ENCODE measurements around the gene OR7C1. TPM values are rescaled to one million over a fixed set of nuclear protein-coding genes. Genes with fewer than 3 reads are reported as not detected.
"Not testable (repeated sequence)": the region's sequence is repeated elsewhere in the genome, so short reads cannot be mapped to it uniquely, and the experiment has no call there.

The OR7C1 gene
- total RNA-seq, 2 donors from 2014 or later: 3.2 to 5.1 TPM

GRCh38 chr19:14768001-14768400 lies 67.0 kb downstream of the OR7C1 start:
- Histone ChIP-seq H3K4me3 (no peak overlapping the region), H3K4me1 (replicated peaks) (no peaks in the 10 kb centered on the region), H3K9me3 (no peaks in the 10 kb centered on the region), H3K27ac (no peak overlapping the region), H3K36me3 (no peaks in the 10 kb centered on the region), H3K27me3 (replicated peaks; ENCODE audit: insufficient read depth) (no peaks in the 10 kb centered on the region)
- intact Hi-C loops (cut with DNase I): loop anchor here (10.0 kb wide), 1 partner anchor 373 kb away; no protein-coding TSS in a partner anchor
- DNase-seq (ENCODE audit: low spot score): no peak
- WGBS: 93% methylated on average over 2 of the region's 2 CpGs
- TF ChIP-seq POLR2A (IDR thresholded peaks at IDR 0.05) (no peak), CTCF (IDR thresholded peaks at IDR 0.05) (no peak), POLR2AphosphoS5 (IDR thresholded peaks at IDR 0.05) (no peak)

GRCh38 chr19:14767466-14767971 lies 67.5 kb downstream of the OR7C1 start:
- Histone ChIP-seq H3K27ac (no peak overlapping the region), H3K27me3 (replicated peaks; ENCODE audit: insufficient read depth) (no peaks in the 10 kb centered on the region), H3K4me1 (replicated peaks) (no peaks in the 10 kb centered on the region), H3K9me3 (no peaks in the 10 kb centered on the region), H3K4me3 (no peak overlapping the region), H3K36me3 (no peaks in the 10 kb centered on the region)
- no peak for DNase-seq (ENCODE audit: low spot score)
- intact Hi-C loops (cut with DNase I): loop anchor here (10.0 kb wide), 1 partner anchor 373 kb away; no protein-coding TSS in a partner anchor
- TF ChIP-seq POLR2AphosphoS5 (IDR thresholded peaks at IDR 0.05): no peak
- no peak for TF ChIP-seq POLR2A (IDR thresholded peaks at IDR 0.05)
- TF ChIP-seq CTCF (IDR thresholded peaks at IDR 0.05): no peak
- 94% methylated on average over 2 of the region's 2 CpGs for WGBS

- not testable (repeated sequence) for H3K4me1 ChIP-seq (replicated peaks); H3K27me3 ChIP-seq (replicated peaks; ENCODE audit: insufficient read depth); H3K4me3 ChIP-seq; H3K27ac ChIP-seq; H3K36me3 ChIP-seq; H3K9me3 ChIP-seq; DNase-seq (ENCODE audit: low spot score)
- intact Hi-C loops (cut with DNase I): loop anchor here (10.0 kb wide), 1 partner anchor 371 kb away; no protein-coding TSS in a partner anchor
- whole genome bisulfite sequencing: 84% methylated on average over 14 of the region's 15 CpGs
Measured at GRCh38 chr19:14765841-14766240, 69.1 kb downstream of the OR7C1 start.

- intact Hi-C loops (cut with DNase I): loop anchor here (10.0 kb wide), 1 partner anchor 371 kb away; no protein-coding TSS in a partner anchor
- not testable (repeated sequence) for H3K36me3 ChIP-seq; H3K27ac ChIP-seq; H3K4me3 ChIP-seq; H3K4me1 ChIP-seq (replicated peaks); DNase-seq (ENCODE audit: low spot score); H3K27me3 ChIP-seq (replicated peaks; ENCODE audit: insufficient read depth); H3K9me3 ChIP-seq
- WGBS: 87% methylated on average over 16 of the region's 18 CpGs
Measured at GRCh38 chr19:14765403-14765802, 69.6 kb downstream of the OR7C1 start.

- WGBS: 93% methylated on average over 9 of the region's 9 CpGs
- H3K4me1 ChIP-seq (replicated peaks): no peaks in the 10 kb centered on the region
- H3K4me3 ChIP-seq: no peak overlapping the region
- H3K36me3 ChIP-seq: no peaks in the 10 kb centered on the region
- intact Hi-C loops (cut with DNase I): loop anchor here (10.0 kb wide), 1 partner anchor 370 kb away; no protein-coding TSS in a partner anchor
- H3K9me3 ChIP-seq: no peaks in the 10 kb centered on the region
- TF ChIP-seq CTCF (IDR thresholded peaks at IDR 0.05) (no peak), POLR2AphosphoS5 (IDR thresholded peaks at IDR 0.05) (no peak), POLR2A (IDR thresholded peaks at IDR 0.05) (no peak)
- no peak for DNase-seq (ENCODE audit: low spot score)
- no peak overlapping the region for H3K27ac ChIP-seq
- H3K27me3 ChIP-seq (replicated peaks; ENCODE audit: insufficient read depth): no peaks in the 10 kb centered on the region
Measured at GRCh38 chr19:14764401-14764800, 70.6 kb downstream of the OR7C1 start.

- no peak for DNase-seq (ENCODE audit: low spot score)
- intact Hi-C loops (cut with DNase I): loop anchor here (10.0 kb wide), 1 partner anchor 369 kb away; no protein-coding TSS in a partner anchor
- H3K4me3 ChIP-seq: no peak overlapping the region
- no peaks in the 10 kb centered on the region for H3K27me3 ChIP-seq (replicated peaks; ENCODE audit: insufficient read depth)
- TF ChIP-seq POLR2A (IDR thresholded peaks at IDR 0.05) (no peak), POLR2AphosphoS5 (IDR thresholded peaks at IDR 0.05) (no peak), CTCF (IDR thresholded peaks at IDR 0.05) (no peak)
- H3K4me1 ChIP-seq (replicated peaks): no peaks in the 10 kb centered on the region
- no peaks in the 10 kb centered on the region for H3K36me3 ChIP-seq
- 81% methylated on average over 4 of the region's 4 CpGs for WGBS
- H3K27ac ChIP-seq: no peak overlapping the region
- H3K9me3 ChIP-seq: no peaks in the 10 kb centered on the region
Measured at GRCh38 chr19:14763497-14764145, 71.4 kb downstream of the OR7C1 start.

All from prostate gland (tissue), 2 donors.